Measurements from ENCODE around the gene RAD51D. TPM values are rescaled to one million over a fixed set of nuclear protein-coding genes. Genes with fewer than 3 reads are reported as not detected.
"Not testable (repeated sequence)": the region's sequence is repeated elsewhere in the genome, so short reads cannot be mapped to it uniquely, and the experiment has no call there.

Gene RAD51D

DNA sequence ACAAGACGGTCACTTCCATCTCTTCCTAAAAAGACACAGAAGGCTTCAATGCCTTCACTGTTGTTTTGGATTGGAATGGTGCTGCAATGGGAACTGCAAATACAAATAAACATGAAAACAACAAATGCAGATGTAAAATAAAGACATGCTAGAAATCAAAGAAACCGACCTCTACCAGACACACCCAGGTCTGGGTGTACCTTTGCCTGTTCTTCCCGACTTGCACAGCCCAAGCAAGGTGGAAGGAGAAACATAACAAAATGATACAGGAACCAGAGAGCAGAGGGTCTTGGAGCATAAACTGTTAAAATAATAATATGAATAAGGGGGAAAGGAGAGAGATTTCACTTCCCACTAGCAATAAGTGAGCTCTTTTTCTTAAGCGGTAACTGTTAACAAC lies 73.4 kb downstream of the RAD51D start:
- no CpG with 5 or more reads among the region's 4 CpGs for WGBS (ENCODE audit: extremely low coverage, insufficient coverage, low lambda C conversion rate)
- H2BK5ac ChIP-seq (ENCODE audit: low read length) = no peak overlapping the region

DNA sequence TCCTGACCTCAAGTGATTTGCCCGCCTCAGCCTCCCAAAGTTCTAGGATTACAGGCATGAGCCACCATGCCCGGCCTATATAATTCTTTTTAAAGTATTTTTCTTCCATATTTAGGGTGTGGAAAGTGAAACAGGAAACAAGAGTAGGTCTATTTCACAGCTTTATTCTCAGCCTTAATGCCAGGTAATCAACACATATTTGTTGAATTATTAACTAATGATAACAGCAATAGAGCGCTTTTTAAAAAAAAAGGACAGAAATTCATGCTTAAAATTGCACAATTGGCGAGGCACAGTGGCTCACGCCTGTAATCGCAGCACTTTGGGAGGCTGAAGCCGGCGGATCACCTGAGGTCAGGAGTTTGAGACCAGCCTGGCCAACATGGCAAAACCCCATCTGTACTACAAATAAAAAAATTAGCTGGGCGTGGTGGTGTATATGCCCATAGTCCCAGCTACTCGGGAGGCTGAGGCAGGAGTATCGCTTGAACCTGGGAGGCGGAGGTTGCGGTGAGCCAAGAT lies 74.1 kb downstream of the RAD51D start:
- H3K4me3 ChIP-seq (ENCODE audit: low read length); H2BK120ac ChIP-seq (ENCODE audit: low read depth, low read length); H3K56ac ChIP-seq (ENCODE audit: low read length); H4K5ac ChIP-seq (ENCODE audit: low read length); H3K9ac ChIP-seq (ENCODE audit: low read length); H4K8ac ChIP-seq (ENCODE audit: low read depth, low read length); H3K4me1 ChIP-seq (ENCODE audit: control insufficient read depth, low read depth, low read length); H2BK5ac ChIP-seq (ENCODE audit: low read length); H3K27me3 ChIP-seq (ENCODE audit: insufficient read depth, low read length, poor library complexity); H2BK15ac ChIP-seq (replicated peaks; ENCODE audit: low read depth); H2AK5ac ChIP-seq (ENCODE audit: low read length); H3K79me1 ChIP-seq (ENCODE audit: low read length); H3K23ac ChIP-seq (ENCODE audit: low read length); H3K4me2 ChIP-seq (ENCODE audit: low read length); H3K18ac ChIP-seq (ENCODE audit: low read length); H3K27ac ChIP-seq (ENCODE audit: low read depth, low read length); H3K79me2 ChIP-seq (ENCODE audit: control insufficient read depth, insufficient read depth, low read length); H3K4ac ChIP-seq (ENCODE audit: low read depth, low read length); DNase-seq; H3K36me3 ChIP-seq (ENCODE audit: control insufficient read depth, insufficient read depth, low read length): not testable (repeated sequence)
- WGBS (ENCODE audit: extremely low coverage, insufficient coverage, low lambda C conversion rate) = no CpG with 5 or more reads among the region's 13 CpGs

More for the DNA sequence above, 73.4 kb downstream of the RAD51D start:
- no peak overlapping the region for H4K8ac ChIP-seq (ENCODE audit: low read depth, low read length)
- no peak overlapping the region for H3K23ac ChIP-seq (ENCODE audit: low read length)
- no peak overlapping the region for H3K9ac ChIP-seq (ENCODE audit: low read length)
- H3K4ac ChIP-seq (ENCODE audit: low read depth, low read length) = no peak overlapping the region
- no peak overlapping the region for H3K18ac ChIP-seq (ENCODE audit: low read length)
- no peak overlapping the region for H3K4me2 ChIP-seq (ENCODE audit: low read length)
- H2AK5ac ChIP-seq (ENCODE audit: low read length) = no peak overlapping the region
- no peaks in the 10 kb centered on the region for H3K36me3 ChIP-seq (ENCODE audit: control insufficient read depth, insufficient read depth, low read length)
- no peaks in the 10 kb centered on the region for H3K4me1 ChIP-seq (ENCODE audit: control insufficient read depth, low read depth, low read length)
- H3K27me3 ChIP-seq (ENCODE audit: insufficient read depth, low read length, poor library complexity) = no peaks in the 10 kb centered on the region
- no peak overlapping the region for H2BK15ac ChIP-seq (replicated peaks; ENCODE audit: low read depth)
- no peaks in the 10 kb centered on the region for H3K79me2 ChIP-seq (ENCODE audit: control insufficient read depth, insufficient read depth, low read length)
- no peak overlapping the region for H3K27ac ChIP-seq (ENCODE audit: low read depth, low read length)
- H4K5ac ChIP-seq (ENCODE audit: low read length) = no peak overlapping the region
- no peak for DNase-seq
- H3K79me1 ChIP-seq (ENCODE audit: low read length) = no peaks in the 10 kb centered on the region
- no peak overlapping the region for H2BK120ac ChIP-seq (ENCODE audit: low read depth, low read length)
- H3K4me3 ChIP-seq (ENCODE audit: low read length) = no peak overlapping the region
- H3K56ac ChIP-seq (ENCODE audit: low read length) = no peak overlapping the region

DNA sequence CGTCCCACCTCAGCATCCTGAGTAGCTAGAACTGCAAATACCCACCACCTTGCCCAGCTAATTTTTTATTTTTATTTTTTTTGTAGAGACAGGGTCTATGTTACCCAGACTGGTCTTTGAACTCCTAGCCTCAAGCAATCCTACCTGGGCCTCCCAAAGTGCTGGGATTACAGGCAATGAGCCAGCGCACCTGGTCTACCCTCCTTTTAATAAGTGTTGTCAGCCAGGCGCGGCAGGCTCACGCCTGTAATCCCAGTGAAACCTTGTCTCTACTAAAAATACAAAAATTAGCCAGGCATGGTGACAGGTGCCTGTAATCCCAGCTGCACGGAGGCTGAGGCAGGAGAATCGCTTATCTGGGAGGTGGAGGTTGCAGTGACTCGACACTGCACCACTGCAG lies 75.5 kb downstream of the RAD51D start:
- no peaks in the 10 kb centered on the region for H3K79me1 ChIP-seq (ENCODE audit: low read length)
- H3K18ac ChIP-seq (ENCODE audit: low read length) = peak overlapping the region; percentile 60
- H3K4me1 ChIP-seq (ENCODE audit: control insufficient read depth, low read depth, low read length) = no peaks in the 10 kb centered on the region
- H3K23ac ChIP-seq (ENCODE audit: low read length) = no peak overlapping the region
- H3K27ac ChIP-seq (ENCODE audit: low read depth, low read length) = no peak overlapping the region
- H3K4me3 ChIP-seq (ENCODE audit: low read length) = no peak overlapping the region
- H2AK5ac ChIP-seq (ENCODE audit: low read length) = no peak overlapping the region
- H3K79me2 ChIP-seq (ENCODE audit: control insufficient read depth, insufficient read depth, low read length) = no peaks in the 10 kb centered on the region
- no peak overlapping the region for H2BK120ac ChIP-seq (ENCODE audit: low read depth, low read length)
- no peak overlapping the region for H3K4me2 ChIP-seq (ENCODE audit: low read length)
- no peaks in the 10 kb centered on the region for H3K36me3 ChIP-seq (ENCODE audit: control insufficient read depth, insufficient read depth, low read length)
- no peak overlapping the region for H3K56ac ChIP-seq (ENCODE audit: low read length)
- no peak overlapping the region for H4K8ac ChIP-seq (ENCODE audit: low read depth, low read length)
- no peak overlapping the region for H4K5ac ChIP-seq (ENCODE audit: low read length)
- H2BK15ac ChIP-seq (replicated peaks; ENCODE audit: low read depth) = no peak overlapping the region
- no peak overlapping the region for H3K9ac ChIP-seq (ENCODE audit: low read length)
- no peak overlapping the region for H2BK5ac ChIP-seq (ENCODE audit: low read length)
- no peak for DNase-seq
- no peaks in the 10 kb centered on the region for H3K27me3 ChIP-seq (ENCODE audit: insufficient read depth, low read length, poor library complexity)
- H3K4ac ChIP-seq (ENCODE audit: low read depth, low read length) = no peak overlapping the region
- no CpG with 5 or more reads among the region's 8 CpGs for WGBS (ENCODE audit: extremely low coverage, insufficient coverage, low lambda C conversion rate)

Small RNA genes within 50 kb of the gene (small RNA-seq; reads per million reads assigned to genes)
- gene AC004223.1 (ENCODE audit: insufficient read depth) (not detected), gene RNU6-840P (ENCODE audit: insufficient read depth) (not detected)
